ENCODE data around the gene DGCR2. TPM values are rescaled to one million over a fixed set of nuclear protein-coding genes. Genes with fewer than 3 reads are reported as not detected.
A peak's percentile ranks its signal among the peaks of the same experiment; 100 is the strongest.
"Not testable (repeated sequence)": the region's sequence is repeated elsewhere in the genome, so short reads cannot be mapped to it uniquely, and the experiment has no call there.

The DGCR2 gene
- total RNA-seq (2014; rRNA removed; shearing (Covaris generic)) = 60.1 and 72.4 TPM in 2 replicates

GRCh38 chr22:19122143-19122751 is at the start of gene DGCR2:
Gene DGCR2, minus strand, starts transcription at chr22:19122412. Its CDS starts 206 bp downstream, at chr22:19122206.
- DNase-seq = peak; percentile 100
- Histone ChIP-seq H3K27me3 (ENCODE audit: control insufficient read depth, insufficient read depth, low read length) (no peaks in the 10 kb centered on the region), H3K36me3 (replicated peaks; ENCODE audit: control insufficient read depth, insufficient read depth, low read length) (no peaks in the 10 kb centered on the region), H3K4me3 (ENCODE audit: insufficient read depth, low read depth, low read length) (peak within 1 kb of the TSS; percentile 97)

- Histone ChIP-seq H3K4me3 (ENCODE audit: insufficient read depth, low read depth, low read length) (peak overlapping the region; percentile 23; the same call in 1 of the 2 replicates), H3K27me3 (ENCODE audit: control insufficient read depth, insufficient read depth, low read length) (peaks cover 47% of the 10 kb centered on the region)
- no peak for DNase-seq
Observed at GRCh38 chr22:19169947-19170318, 47.7 kb upstream of the DGCR2 start.

GRCh38 chr22:19169002-19169946 is 47.1 kb upstream of the DGCR2 start:
- peaks cover 2% of the 10 kb centered on the region for H3K36me3 ChIP-seq (replicated peaks; ENCODE audit: control insufficient read depth, insufficient read depth, low read length)
- peak overlapping the region; percentile 23 for H3K4me3 ChIP-seq (ENCODE audit: insufficient read depth, low read depth, low read length)
- peaks cover 47% of the 10 kb centered on the region for H3K27me3 ChIP-seq (ENCODE audit: control insufficient read depth, insufficient read depth, low read length)
- peak; percentile 80 for DNase-seq

More at GRCh38 chr22:19169947-19170318, 47.7 kb upstream of the DGCR2 start:
- peaks cover 2% of the 10 kb centered on the region for H3K36me3 ChIP-seq (replicated peaks; ENCODE audit: control insufficient read depth, insufficient read depth, low read length)

GRCh38 chr22:19168088-19168890 is 46.1 kb upstream of the DGCR2 start:
- Histone ChIP-seq H3K4me3 (ENCODE audit: insufficient read depth, low read depth, low read length) (no peak overlapping the region), H3K36me3 (replicated peaks; ENCODE audit: control insufficient read depth, insufficient read depth, low read length) (peaks cover 1% of the 10 kb centered on the region), H3K27me3 (ENCODE audit: control insufficient read depth, insufficient read depth, low read length) (peaks cover 47% of the 10 kb centered on the region)
- DNase-seq = peak; percentile 67

- H3K27me3 ChIP-seq (ENCODE audit: control insufficient read depth, insufficient read depth, low read length) = peaks cover 47% of the 10 kb centered on the region
- H3K4me3 ChIP-seq (ENCODE audit: insufficient read depth, low read depth, low read length) = no peak overlapping the region
- H3K36me3 ChIP-seq (replicated peaks; ENCODE audit: control insufficient read depth, insufficient read depth, low read length) = no peaks in the 10 kb centered on the region
- DNase-seq = no peak
Observed at GRCh38 chr22:19167106-19167869, 45.1 kb upstream of the DGCR2 start.

- no peaks in the 10 kb centered on the region for H3K36me3 ChIP-seq (replicated peaks; ENCODE audit: control insufficient read depth, insufficient read depth, low read length)
- H3K27me3 ChIP-seq (ENCODE audit: control insufficient read depth, insufficient read depth, low read length) = peaks cover 47% of the 10 kb centered on the region
- DNase-seq = no peak
- H3K4me3 ChIP-seq (ENCODE audit: insufficient read depth, low read depth, low read length) = no peak overlapping the region
Observed at GRCh38 chr22:19166421-19166820, 44.2 kb upstream of the DGCR2 start.

- Histone ChIP-seq H3K36me3 (replicated peaks; ENCODE audit: control insufficient read depth, insufficient read depth, low read length) (no peaks in the 10 kb centered on the region), H3K4me3 (ENCODE audit: insufficient read depth, low read depth, low read length) (no peak overlapping the region), H3K27me3 (ENCODE audit: control insufficient read depth, insufficient read depth, low read length) (peaks cover 29% of the 10 kb centered on the region)
- DNase-seq = no peak
Observed at GRCh38 chr22:19164425-19164824, 42.2 kb upstream of the DGCR2 start.

GRCh38 chr22:19158649-19159048 is 36.4 kb upstream of the DGCR2 start:
- not testable (repeated sequence) for H3K36me3 ChIP-seq (replicated peaks; ENCODE audit: control insufficient read depth, insufficient read depth, low read length); H3K4me3 ChIP-seq (ENCODE audit: insufficient read depth, low read depth, low read length); DNase-seq; H3K27me3 ChIP-seq (ENCODE audit: control insufficient read depth, insufficient read depth, low read length)

GRCh38 chr22:19156109-19156508 is 33.9 kb upstream of the DGCR2 start:
- not testable (repeated sequence) for H3K36me3 ChIP-seq (replicated peaks; ENCODE audit: control insufficient read depth, insufficient read depth, low read length); DNase-seq; H3K4me3 ChIP-seq (ENCODE audit: insufficient read depth, low read depth, low read length)
- peaks cover 27% of the 10 kb centered on the region for H3K27me3 ChIP-seq (ENCODE audit: control insufficient read depth, insufficient read depth, low read length)

- H3K27me3 ChIP-seq (ENCODE audit: control insufficient read depth, insufficient read depth, low read length) = peaks cover 55% of the 10 kb centered on the region
- no peak for DNase-seq
- no peaks in the 10 kb centered on the region for H3K36me3 ChIP-seq (replicated peaks; ENCODE audit: control insufficient read depth, insufficient read depth, low read length)
- no peak overlapping the region for H3K4me3 ChIP-seq (ENCODE audit: insufficient read depth, low read depth, low read length)
Observed at GRCh38 chr22:19152942-19153883, 31.0 kb upstream of the DGCR2 start.

GRCh38 chr22:19151329-19152191 is 29.3 kb upstream of the DGCR2 start:
- Histone ChIP-seq H3K27me3 (ENCODE audit: control insufficient read depth, insufficient read depth, low read length) (peaks cover 71% of the 10 kb centered on the region), H3K36me3 (replicated peaks; ENCODE audit: control insufficient read depth, insufficient read depth, low read length) (no peaks in the 10 kb centered on the region), H3K4me3 (ENCODE audit: insufficient read depth, low read depth, low read length) (no peak overlapping the region)
- DNase-seq = no peak

- peak; percentile 77 for DNase-seq
- no peaks in the 10 kb centered on the region for H3K36me3 ChIP-seq (replicated peaks; ENCODE audit: control insufficient read depth, insufficient read depth, low read length)
- H3K4me3 ChIP-seq (ENCODE audit: insufficient read depth, low read depth, low read length) = no peak overlapping the region; the same call in 1 of the 2 replicates
- peaks cover 73% of the 10 kb centered on the region for H3K27me3 ChIP-seq (ENCODE audit: control insufficient read depth, insufficient read depth, low read length)
Observed at GRCh38 chr22:19150482-19151328, 28.5 kb upstream of the DGCR2 start.
